Measurements from ENCODE around the gene ALPK3.

The ALPK3 gene

GRCh38 chr15:84922530-84922929 is 105.4 kb downstream of the ALPK3 start:
- DNase-seq (ENCODE audit: low spot score) = no peak
